CD4-positive, alpha-beta T cell (primary cell): ENCODE results near the gene IL4I1. TPM values are rescaled to one million over a fixed set of nuclear protein-coding genes. Genes with fewer than 3 reads are reported as not detected.

Experiments
- ATAC-seq: fragments of 200-7000 bp; cut with Tn5 transposase; one replicate; pipeline ENCODE4 v1.10.0; 2022; ENCODE audit warnings: mild to moderate bottlenecking; ENCODE audit not compliant: poor library complexity
- CTCF ChIA-PET: fragments of 350-600 bp; sonication (Branson Sonifier 250); formaldehyde crosslinking; loops from one replicate; lab custom pipeline; 2021; ENCODE audit warnings: antibody characterized with exemption, inconsistent platforms; lab: Charles Lee
- POLR2A ChIA-PET: fragments of 350-600 bp; sonication (Branson Sonifier 250); formaldehyde crosslinking; loops from one replicate; lab custom pipeline; 2021; ENCODE audit warnings: antibody characterized with exemption, inconsistent platforms; lab: Charles Lee
- DNase-seq, 14 experiments: peaks; one replicate each; pipeline ENCODE4 v3.0.0-alpha.2; 2013 to 2020; ENCODE audit warnings: mixed read lengths in 2 of 14
- H3K27ac ChIP-seq, 2 donors: one replicate each; pipeline versions ENCODE4 v1.5.1 to v1.7.0; 2013; ENCODE audit warnings: low read length in 2 of 2, low read depth in 1 of 2, mild to moderate bottlenecking in 1 of 2
- H3K27me3 ChIP-seq, 2 experiments: 1 replicate in 1 of 2; 2 replicates in 1 of 2; pipeline versions ENCODE4 v1.6.1 to v1.7.0; 2013; ENCODE audit warnings: low read length in 2 of 2, control low read depth in 1 of 2, mild to moderate bottlenecking in 1 of 2, moderate library complexity in 1 of 2; ENCODE audit not compliant: insufficient read depth in 2 of 2, control insufficient read depth in 1 of 2
- H3K36me3 ChIP-seq: one replicate; pipeline ENCODE4 v1.6.1; 2013; ENCODE audit warnings: low read length, control low read depth; ENCODE audit not compliant: insufficient read depth
- H3K4me1 ChIP-seq: one replicate; pipeline ENCODE4 v1.6.1; 2013; ENCODE audit warnings: low read length, control low read depth; ENCODE audit not compliant: insufficient read depth
- H3K4me3 ChIP-seq: one replicate; pipeline ENCODE4 v1.5.1; 2013; ENCODE audit warnings: mild to moderate bottlenecking, low read length, moderate library complexity
- H3K9me3 ChIP-seq, 2 experiments: 1 replicate in 1 of 2; 2 replicates in 1 of 2; pipeline versions ENCODE4 v1.6.1 to v1.7.0; 2013; ENCODE audit warnings: low read length in 2 of 2, mild to moderate bottlenecking in 2 of 2, control low read depth in 1 of 2, moderate library complexity in 1 of 2; ENCODE audit not compliant: control insufficient read depth in 1 of 2, insufficient read depth in 1 of 2
- H3K27ac Mint-ChIP-seq: one replicate; pipeline ENCODE4 v1.8.0; 2020; ENCODE audit warnings: mixed read lengths
- H3K27me3 Mint-ChIP-seq: one replicate; pipeline ENCODE4 v1.8.0; 2021; ENCODE audit warnings: mixed read lengths
- H3K36me3 Mint-ChIP-seq: one replicate; pipeline ENCODE4 v1.8.0; 2021; ENCODE audit warnings: low read depth, mixed read lengths
- H3K4me1 Mint-ChIP-seq: one replicate; pipeline ENCODE4 v1.8.0; 2021; ENCODE audit warnings: low read depth, mixed read lengths
- H3K4me3 Mint-ChIP-seq: one replicate; pipeline ENCODE4 v1.8.0; 2020; ENCODE audit warnings: mild to moderate bottlenecking, mixed read lengths
- H3K9me3 Mint-ChIP-seq: one replicate; pipeline ENCODE4 v1.8.0; 2020; ENCODE audit warnings: mixed read lengths
- CTCF ChIP-seq: fragments of 200-600 bp; IDR thresholded peaks from one replicate; pipeline ENCODE4 v1.8.0; 2022; ENCODE audit warnings: antibody characterized with exemption, mild to moderate bottlenecking
- intact Hi-C, 2 experiments: fragments of 100-400 bp; cut with DNase I in 1 of 2; cut with micrococcal nuclease in 1 of 2; formaldehyde crosslinking; loops; one replicate each; pipeline versions ENCODE4 v1.15.1 to v1.9.0; 2023 to 2025; cut with DNase I, micrococcal nuclease
- total RNA-seq, 174 experiments: library from RNA in 2 of 174; stranded (reverse) in 2 of 174; gene quantifications; one replicate each; pipeline ENCODE4 v1.2.3 and lab custom pipeline; 2021 to 2026

The IL4I1 gene
- total RNA-seq, 2 experiments from 2014 or later: 4.7 to 5.4 TPM

- H3K27ac Mint-ChIP-seq: peak overlapping the region; percentile 95
- CTCF ChIA-PET: interaction anchor here (1.0 kb wide), 1 partner anchor 215 kb away, joined by 3 read pairs; no protein-coding TSS in a partner anchor
- H3K27ac ChIP-seq: peak overlapping the region; percentile 80 to 99
- no peaks in the 10 kb centered on the region for H3K9me3 ChIP-seq
- peaks cover 51% of the 10 kb centered on the region for H3K4me1 ChIP-seq
- H3K27me3 ChIP-seq: no peaks in the 10 kb centered on the region
- no peaks in the 10 kb centered on the region for H3K36me3 Mint-ChIP-seq
- peak overlapping the region; percentile 48 for H3K4me3 ChIP-seq
- H3K27me3 Mint-ChIP-seq: no peaks in the 10 kb centered on the region
- DNase-seq (peak in 1 of 14 experiments; percentile 48), ATAC-seq (no peak)
- intact Hi-C loops: loop anchor here in 1 of 2 experiments (5.0 kb wide), 1 partner anchor 37 kb away; no protein-coding TSS in a partner anchor
- TF ChIP-seq CTCF: no peak
- H3K4me1 Mint-ChIP-seq: peaks cover 37% of the 10 kb centered on the region
- H3K36me3 ChIP-seq: no peaks in the 10 kb centered on the region
- H3K9me3 Mint-ChIP-seq: no peaks in the 10 kb centered on the region
- POLR2A ChIA-PET: interaction anchor here (1.5 to 3.0 kb wide), 3 partner anchors 19 to 34 kb away, joined by 3 to 19 read pairs (median 4); partner anchors contain the start of genes AKT1S1, ATF5 and NUP62
- H3K4me3 Mint-ChIP-seq: peak overlapping the region; percentile 51
These were observed 955 bp downstream of the IL4I1 start for GRCh38 chr19:49895566-49896297.

GRCh38 chr19:49894879-49895565 lies 1.7 kb downstream of the IL4I1 start:
- CTCF ChIA-PET: interaction anchor here (1.0 kb wide), 1 partner anchor 214 kb away, joined by 3 read pairs; no protein-coding TSS in a partner anchor
- H3K27ac ChIP-seq: peak overlapping the region; percentile 34 to 41
- Mint-ChIP-seq H3K4me3 (peak overlapping the region; percentile 51), H3K4me1 (peaks cover 40% of the 10 kb centered on the region), H3K27ac (peak overlapping the region; percentile 95), H3K9me3 (no peaks in the 10 kb centered on the region), H3K27me3 (no peaks in the 10 kb centered on the region), H3K36me3 (no peaks in the 10 kb centered on the region)
- peaks cover 57% of the 10 kb centered on the region for H3K4me1 ChIP-seq
- intact Hi-C loops: loop anchor here in 1 of 2 experiments (5.0 kb wide), 1 partner anchor 37 kb away; no protein-coding TSS in a partner anchor
- TF ChIP-seq CTCF: no peak
- POLR2A ChIA-PET: interaction anchor here (1.1 to 3.0 kb wide), 3 partner anchors 18 to 35 kb away, joined by 4 to 19 read pairs (median 4); partner anchors contain the start of genes AKT1S1, ATF5 and NUP62
- H3K27me3 ChIP-seq: no peaks in the 10 kb centered on the region
- H3K9me3 ChIP-seq: no peaks in the 10 kb centered on the region
- ATAC-seq: no peak
- peak overlapping the region; percentile 48 for H3K4me3 ChIP-seq
- peak in 3 of 14 experiments; percentile 32 to 80 (median 68) for DNase-seq
- no peaks in the 10 kb centered on the region for H3K36me3 ChIP-seq

- ATAC-seq: no peak
These were observed 2.5 kb downstream of the IL4I1 start for GRCh38 chr19:49894011-49894664.

More at GRCh38 chr19:49894011-49894664, 2.5 kb downstream of the IL4I1 start:
- no peaks in the 10 kb centered on the region for H3K27me3 ChIP-seq
- no peaks in the 10 kb centered on the region for H3K9me3 ChIP-seq
- H3K4me3 ChIP-seq: no peak overlapping the region
- H3K36me3 ChIP-seq: no peaks in the 10 kb centered on the region
- ChIA-PET POLR2A (interaction anchor here (1.1 to 1.5 kb wide), 2 partner anchors 17 to 35 kb away, joined by 4 read pairs; partner anchors contain the start of genes AKT1S1 and NUP62), CTCF (interaction anchor here (1.1 kb wide), 1 partner anchor 34 kb away, joined by 4 read pairs; no protein-coding TSS in a partner anchor)
- Mint-ChIP-seq H3K36me3 (no peaks in the 10 kb centered on the region), H3K27ac (peak overlapping the region; percentile 36), H3K4me3 (no peak overlapping the region), H3K27me3 (no peaks in the 10 kb centered on the region), H3K4me1 (peaks cover 40% of the 10 kb centered on the region), H3K9me3 (no peaks in the 10 kb centered on the region)
- DNase-seq: peak in 1 of 14 experiments; percentile 42
- no peak for TF ChIP-seq CTCF
- H3K4me1 ChIP-seq: peaks cover 65% of the 10 kb centered on the region
- intact Hi-C loops: no loop called here
- H3K27ac ChIP-seq: no peak overlapping the region
